Body of pancreas (tissue), 4 donors: ENCODE measurements around the gene LYST. TPM values are rescaled to one million over a fixed set of nuclear protein-coding genes. Genes with fewer than 3 reads are reported as not detected.
A peak's percentile ranks its signal among the peaks of the same experiment; 100 is the strongest.
"Not testable (repeated sequence)": the region's sequence is repeated elsewhere in the genome, so short reads cannot be mapped to it uniquely, and the experiment has no call there.

Experiments
- ATAC-seq: fragments of 150-250 bp; one replicate; pipeline ENCODE4 v1.9.1; 2016
- DNase-seq, 4 donors: peaks; one replicate each; pipeline ENCODE4 v3.0.0-alpha.2; 2019
- H3K27ac ChIP-seq, 4 donors: fragments of 200-600 bp; sonication (generic); 1 replicate in 3 of 4; 2 replicates in 1 of 4; pipeline versions ENCODE4 v1.5.1 to v1.6.1; 2016 to 2019; ENCODE audit warnings: mild to moderate bottlenecking in 1 of 4, mixed read lengths in 1 of 4, moderate library complexity in 1 of 4
- H3K27me3 ChIP-seq, 2 donors: fragments of 200-600 bp; sonication (generic); one replicate each; pipeline ENCODE4 v1.6.0; 2016; ENCODE audit warnings: mild to moderate bottlenecking in 1 of 2
- H3K36me3 ChIP-seq, 2 donors: fragments of 200-600 bp; sonication (generic); replicated peaks in 1 of 2; 2 replicates each; pipeline ENCODE4 v1.5.1; 2016; ENCODE audit warnings: low read depth in 2 of 2; ENCODE audit not compliant: insufficient read depth in 1 of 2
- H3K4me1 ChIP-seq: fragments of 200-600 bp; sonication (generic); one replicate; pipeline ENCODE4 v1.6.0; 2016
- H3K4me3 ChIP-seq, 2 donors: fragments of 200-600 bp; sonication (generic); 1 replicate in 1 of 2; 2 replicates in 1 of 2; pipeline ENCODE4 v1.5.1; 2016 to 2019
- H3K9me3 ChIP-seq, 3 donors: fragments of 200-600 bp; sonication (generic); 1 replicate in 2 of 3; 2 replicates in 1 of 3; pipeline ENCODE4 v1.5.1; 2016
- POLR2A ChIP-seq, 3 donors: fragments of 450-650 bp; IDR thresholded peaks; one replicate each; pipeline ENCODE4 v1.6.1; 2016; ENCODE audit warnings: antibody characterized with exemption in 3 of 3, mild to moderate bottlenecking in 2 of 3
- WGBS, 2 donors: methylation state at CpG; one replicate each; pipeline ENCODE4 v1.1.5; 2017; 5-methylcytosine and 5-hydroxymethylcytosine counted together
- intact Hi-C: fragments of 100-400 bp; cut with DNase I; formaldehyde crosslinking; loops from one replicate; pipeline ENCODE4 v1.15.1; 2023
- total RNA-seq, 2 donors: library from RNA; depleted of rRNA; stranded (reverse); fragments of >200 nt; gene quantifications; one replicate each; pipeline ENCODE4 v1.1.0, GENCODE V29; 2016
- TF ChIP-seq, protein P1 (sequence below), 7 experiments: fragments of 450-650 bp in 4 of 7; fragments of 200-600 bp in 3 of 7; sonication (generic) in 3 of 7; IDR thresholded peaks; one replicate each; pipeline ENCODE4 v1.5.1; 2016 to 2019; ENCODE audit warnings: antibody characterized with exemption in 7 of 7

The LYST gene
- total RNA-seq, 2 donors from 2014 or later = 16.5 to 21.0 TPM

DNA sequence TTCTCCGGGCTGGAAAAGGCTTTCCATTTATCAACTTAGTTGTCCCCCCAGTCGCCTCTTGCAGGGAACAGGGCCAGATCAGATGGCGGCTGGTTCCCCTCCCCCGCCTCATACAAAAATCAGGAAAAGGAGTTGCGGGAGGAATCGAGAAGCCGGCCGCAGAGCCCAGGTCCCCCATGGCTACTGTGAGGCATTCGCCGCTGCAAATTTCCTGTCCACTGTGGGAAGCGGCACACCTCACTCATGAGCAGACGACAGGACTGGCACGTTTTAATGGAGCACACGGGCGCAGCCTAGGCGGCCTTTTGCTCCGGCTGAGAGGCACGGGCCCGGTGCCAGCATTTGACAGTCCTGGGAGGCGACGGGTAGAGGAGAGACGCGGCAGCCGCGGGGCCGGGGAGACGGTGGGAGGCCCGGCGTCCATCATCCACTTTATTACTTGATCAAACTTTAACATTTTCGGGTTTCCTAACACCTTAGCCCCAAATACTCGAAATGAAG lies 218.2 kb downstream of the LYST start:
- DNase-seq (peak; percentile 34 to 67 (median 48)), ATAC-seq (peak; percentile 30)

DNA sequence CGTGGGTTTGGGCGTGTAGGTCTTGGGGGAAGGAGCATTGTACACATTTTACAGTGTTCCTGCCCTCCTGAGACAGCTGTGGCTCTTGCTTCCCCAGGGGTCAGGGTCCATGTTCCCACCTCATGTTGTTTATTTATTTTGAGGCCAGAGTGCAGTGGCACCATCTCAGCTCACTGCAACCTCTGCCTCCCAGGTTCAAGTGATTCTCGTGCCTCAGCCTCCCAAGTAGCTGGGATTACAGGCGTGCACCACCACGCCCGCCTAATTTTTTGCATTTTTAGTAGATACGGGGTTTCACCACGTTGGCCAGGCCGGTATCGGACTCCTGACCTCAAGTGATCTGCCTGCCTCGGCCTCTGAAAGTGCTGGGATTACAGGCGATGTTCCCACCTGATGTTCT lies 219.2 kb downstream of the LYST start:
- H3K27ac ChIP-seq, DNase-seq, H3K36me3 ChIP-seq, ATAC-seq, H3K4me3 ChIP-seq, intact Hi-C loops, H3K9me3 ChIP-seq: not testable (repeated sequence)
- Histone ChIP-seq H3K27me3 (peaks cover 0 to 10% of the 10 kb centered on the region in 2 donors), H3K4me1 (peaks cover 25% of the 10 kb centered on the region)
- WGBS, 2 donors = 86 to 90% methylated on average over 12 of the region's 12 CpGs

More for the DNA sequence above, 218.2 kb downstream of the LYST start:
- intact Hi-C loops = no loop called here
- Histone ChIP-seq H3K36me3 (no peaks in the 10 kb centered on the region), H3K27ac (no peak overlapping the region), H3K27me3 (peaks cover 0 to 10% of the 10 kb centered on the region in 2 donors), H3K9me3 (no peaks in the 10 kb centered on the region), H3K4me1 (peaks cover 25% of the 10 kb centered on the region), H3K4me3 (no peak overlapping the region)
- TF ChIP-seq, protein P1, sequence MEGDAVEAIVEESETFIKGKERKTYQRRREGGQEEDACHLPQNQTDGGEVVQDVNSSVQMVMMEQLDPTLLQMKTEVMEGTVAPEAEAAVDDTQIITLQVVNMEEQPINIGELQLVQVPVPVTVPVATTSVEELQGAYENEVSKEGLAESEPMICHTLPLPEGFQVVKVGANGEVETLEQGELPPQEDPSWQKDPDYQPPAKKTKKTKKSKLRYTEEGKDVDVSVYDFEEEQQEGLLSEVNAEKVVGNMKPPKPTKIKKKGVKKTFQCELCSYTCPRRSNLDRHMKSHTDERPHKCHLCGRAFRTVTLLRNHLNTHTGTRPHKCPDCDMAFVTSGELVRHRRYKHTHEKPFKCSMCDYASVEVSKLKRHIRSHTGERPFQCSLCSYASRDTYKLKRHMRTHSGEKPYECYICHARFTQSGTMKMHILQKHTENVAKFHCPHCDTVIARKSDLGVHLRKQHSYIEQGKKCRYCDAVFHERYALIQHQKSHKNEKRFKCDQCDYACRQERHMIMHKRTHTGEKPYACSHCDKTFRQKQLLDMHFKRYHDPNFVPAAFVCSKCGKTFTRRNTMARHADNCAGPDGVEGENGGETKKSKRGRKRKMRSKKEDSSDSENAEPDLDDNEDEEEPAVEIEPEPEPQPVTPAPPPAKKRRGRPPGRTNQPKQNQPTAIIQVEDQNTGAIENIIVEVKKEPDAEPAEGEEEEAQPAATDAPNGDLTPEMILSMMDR (IDR thresholded peaks at IDR 0.05) = no peak
- no peak for TF ChIP-seq POLR2A (IDR thresholded peaks at IDR 0.05)
- WGBS, 2 donors = 5 to 11% methylated on average over 20 to 31 of the region's 31 CpGs

DNA sequence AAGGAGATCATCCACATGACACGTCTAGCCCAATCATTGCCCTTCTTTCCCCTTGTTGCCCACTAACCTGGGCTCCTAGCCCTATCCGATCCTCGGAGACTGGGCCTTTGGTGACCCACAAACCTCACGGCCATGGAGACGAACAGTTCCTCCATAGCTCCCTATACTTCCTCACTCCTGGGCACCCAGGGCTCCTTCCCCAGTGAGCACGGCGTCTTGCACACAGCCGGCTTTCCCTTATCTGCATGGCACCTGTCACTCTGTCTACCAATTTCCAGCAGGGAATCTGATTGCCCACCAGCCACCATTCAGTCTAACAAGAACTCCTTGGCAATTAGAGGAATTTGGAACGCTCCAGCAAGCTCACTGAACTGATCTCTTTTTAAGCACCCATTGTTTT lies 220.2 kb downstream of the LYST start:
- DNase-seq = no peak
- TF ChIP-seq POLR2A (IDR thresholded peaks at IDR 0.05) = no peak
- TF ChIP-seq, protein P1 (IDR thresholded peaks at IDR 0.05) = no peak
- Histone ChIP-seq H3K4me3 (no peak overlapping the region), H3K27ac (no peak overlapping the region), H3K27me3 (peaks cover 0 to 10% of the 10 kb centered on the region in 2 donors), H3K9me3 (no peaks in the 10 kb centered on the region), H3K36me3 (no peaks in the 10 kb centered on the region), H3K4me1 (peaks cover 25% of the 10 kb centered on the region)
- intact Hi-C loops = no loop called here
- ATAC-seq = no peak
- 75 to 76% methylated on average over 9 of the region's 9 CpGs for WGBS, 2 donors

DNA sequence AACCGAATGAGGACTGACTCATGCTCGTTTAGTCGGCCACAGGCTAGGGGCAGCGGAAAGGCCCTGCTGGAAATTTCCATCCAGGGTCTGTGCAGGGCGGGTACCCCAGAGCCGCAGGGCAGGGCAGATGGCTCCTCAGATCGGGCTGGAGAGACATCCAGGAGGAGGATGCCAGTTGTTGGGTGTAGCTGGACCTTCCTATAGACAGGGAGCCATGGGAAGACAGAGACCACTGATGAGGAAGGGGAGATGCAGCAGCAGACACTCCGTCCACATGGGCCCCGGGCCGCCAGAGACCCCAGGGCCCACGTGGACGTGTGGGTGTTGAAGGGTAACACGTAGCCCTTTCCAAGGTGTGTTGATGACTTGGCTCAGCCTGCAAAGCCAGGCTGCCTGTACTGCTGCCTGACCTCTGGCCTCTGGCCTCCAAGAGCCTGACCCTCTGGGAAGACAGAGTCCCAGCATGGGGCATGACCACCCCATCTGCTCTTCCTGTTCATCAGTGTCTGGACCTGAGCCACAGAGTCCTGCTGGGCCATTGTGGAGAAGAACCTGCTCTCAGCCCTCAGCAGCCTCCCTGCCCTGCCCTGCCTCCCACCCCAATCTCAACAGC lies 221.9 kb downstream of the LYST start:
- H3K4me1 ChIP-seq = peaks cover 17% of the 10 kb centered on the region
- H3K4me3 ChIP-seq = no peak overlapping the region
- ATAC-seq (no peak), DNase-seq (no peak)
- TF ChIP-seq, protein P1 (IDR thresholded peaks at IDR 0.05) = no peak
- TF ChIP-seq POLR2A (IDR thresholded peaks at IDR 0.05) = no peak
- 76% methylated on average over 13 of the region's 13 CpGs for WGBS, 2 donors
- H3K36me3 ChIP-seq = no peaks in the 10 kb centered on the region
- H3K27ac ChIP-seq = no peak overlapping the region
- H3K9me3 ChIP-seq = no peaks in the 10 kb centered on the region
- H3K27me3 ChIP-seq = no peaks in the 10 kb centered on the region
- intact Hi-C loops = no loop called here

GRCh38 chr1:235643837-235644692 lies 222.6 kb downstream of the LYST start:
- H3K36me3 ChIP-seq = no peaks in the 10 kb centered on the region
- intact Hi-C loops = no loop called here
- TF ChIP-seq, protein P1 (IDR thresholded peaks at IDR 0.05) = no peak
- no peak for TF ChIP-seq POLR2A (IDR thresholded peaks at IDR 0.05)
- no peak overlapping the region for H3K4me3 ChIP-seq
- no peaks in the 10 kb centered on the region for H3K27me3 ChIP-seq
- no peaks in the 10 kb centered on the region for H3K9me3 ChIP-seq
- no peak for DNase-seq
- H3K4me1 ChIP-seq = peaks cover 12% of the 10 kb centered on the region
- ATAC-seq = no peak
- no peak overlapping the region for H3K27ac ChIP-seq
- 85 to 87% methylated on average over 22 to 23 of the region's 23 CpGs for WGBS, 2 donors
